ENCODE results near the gene SH3D21. TPM values are rescaled to one million over a fixed set of nuclear protein-coding genes. Genes with fewer than 3 reads are reported as not detected.

SH3D21 gene
- total RNA-seq, 2 experiments from 2014 or later: 18.9 to 19.3 TPM

GRCh38 chr1:36341626-36342320, 35.6 kb downstream of the SH3D21 start:
- CTCF ChIA-PET: interaction anchor here (0.6 to 3.2 kb wide), 14 partner anchors 9 to 192 kb away, joined by 3 to 35 read pairs (median 6); partner anchors contain the start of genes LSM10, STK40 and TRAPPC3
- Mint-ChIP-seq H3K9me3 (no peaks in the 10 kb centered on the region), H3K36me3 (ENCODE audit: low read depth) (peaks cover 31% of the 10 kb centered on the region), H3K27ac (no peak overlapping the region), H3K27me3 (no peaks in the 10 kb centered on the region), H3K4me1 (peaks cover 23% of the 10 kb centered on the region), H3K4me3 (no peak overlapping the region)
- POLR2A ChIA-PET: interaction anchor here (0.9 to 1.5 kb wide), 5 partner anchors 10 to 67 kb away, joined by 3 to 10 read pairs (median 3); no protein-coding TSS in a partner anchor
- DNase-seq: no peak

- Mint-ChIP-seq H3K4me1 (peaks cover 19% of the 10 kb centered on the region), H3K27ac (peak overlapping the region; percentile 41), H3K9me3 (no peaks in the 10 kb centered on the region), H3K4me3 (no peak overlapping the region), H3K27me3 (no peaks in the 10 kb centered on the region), H3K36me3 (ENCODE audit: low read depth) (peaks cover 38% of the 10 kb centered on the region)
- DNase-seq: peak; percentile 57
- ChIA-PET POLR2A (interaction anchor here (0.9 to 1.5 kb wide), 8 partner anchors 8 to 78 kb away, joined by 3 to 10 read pairs (median 3); no protein-coding TSS in a partner anchor), CTCF (interaction anchor here (0.6 to 3.2 kb wide), 15 partner anchors 8 to 193 kb away, joined by 3 to 35 read pairs (median 6); partner anchors contain the start of genes LSM10, STK40 and TRAPPC3)
Observed at GRCh38 chr1:36342426-36343185, 36.4 kb downstream of the SH3D21 start.

- peaks cover 48% of the 10 kb centered on the region for H3K36me3 Mint-ChIP-seq (ENCODE audit: low read depth)
- POLR2A ChIA-PET: interaction anchor here (1.1 to 1.4 kb wide), 2 partner anchors 7 to 16 kb away, joined by 3 to 4 read pairs; no protein-coding TSS in a partner anchor
Observed at GRCh38 chr1:36343651-36344394, 37.7 kb downstream of the SH3D21 start.

GRCh38 chr1:36344395-36344680, 38.2 kb downstream of the SH3D21 start:
- H3K4me3 Mint-ChIP-seq: no peak overlapping the region
- no peaks in the 10 kb centered on the region for H3K9me3 Mint-ChIP-seq
- ChIA-PET CTCF (interaction anchor here (3.2 kb wide), 1 partner anchor 24 kb away, joined by 35 read pairs; no protein-coding TSS in a partner anchor), POLR2A (no interaction called here)
- H3K36me3 Mint-ChIP-seq (ENCODE audit: low read depth): peaks cover 47% of the 10 kb centered on the region
- no peaks in the 10 kb centered on the region for H3K27me3 Mint-ChIP-seq
- DNase-seq: no peak
- no peak overlapping the region for H3K27ac Mint-ChIP-seq
- H3K4me1 Mint-ChIP-seq: peaks cover 3% of the 10 kb centered on the region

More at GRCh38 chr1:36343651-36344394, 37.7 kb downstream of the SH3D21 start:
- no peak for DNase-seq
- no peak overlapping the region for H3K27ac Mint-ChIP-seq
- CTCF ChIA-PET: interaction anchor here (0.7 to 3.2 kb wide), 7 partner anchors 9 to 79 kb away, joined by 3 to 35 read pairs (median 20); no protein-coding TSS in a partner anchor
- peaks cover 8% of the 10 kb centered on the region for H3K4me1 Mint-ChIP-seq
- no peak overlapping the region for H3K4me3 Mint-ChIP-seq
- no peaks in the 10 kb centered on the region for H3K27me3 Mint-ChIP-seq
- no peaks in the 10 kb centered on the region for H3K9me3 Mint-ChIP-seq

- no peak for DNase-seq
- no peak overlapping the region for H3K27ac Mint-ChIP-seq
- POLR2A ChIA-PET: interaction anchor here (1.3 kb wide), 1 partner anchor 52 kb away, joined by 3 read pairs; no protein-coding TSS in a partner anchor
- H3K36me3 Mint-ChIP-seq (ENCODE audit: low read depth): peaks cover 45% of the 10 kb centered on the region
- H3K4me1 Mint-ChIP-seq: peaks cover 4% of the 10 kb centered on the region
- H3K4me3 Mint-ChIP-seq: no peak overlapping the region
- H3K9me3 Mint-ChIP-seq: no peaks in the 10 kb centered on the region
- no peaks in the 10 kb centered on the region for H3K27me3 Mint-ChIP-seq
- CTCF ChIA-PET: interaction anchor here (1.9 kb wide), 1 partner anchor 23 kb away, joined by 5 read pairs; no protein-coding TSS in a partner anchor
Observed at GRCh38 chr1:36345353-36345752, 39.2 kb downstream of the SH3D21 start.

GRCh38 chr1:36346741-36347370, 40.7 kb downstream of the SH3D21 start:
- ChIA-PET CTCF (interaction anchor here (0.5 to 2.1 kb wide), 6 partner anchors 19 to 817 kb away, joined by 3 to 8 read pairs (median 4); no protein-coding TSS in a partner anchor), POLR2A (interaction anchor here (0.7 to 1.3 kb wide), 2 partner anchors 50 to 83 kb away, joined by 3 read pairs; no protein-coding TSS in a partner anchor)
- H3K4me1 Mint-ChIP-seq: peaks cover 19% of the 10 kb centered on the region
- no peaks in the 10 kb centered on the region for H3K27me3 Mint-ChIP-seq
- H3K9me3 Mint-ChIP-seq: no peaks in the 10 kb centered on the region
- no peak for DNase-seq
- no peak overlapping the region for H3K27ac Mint-ChIP-seq
- H3K36me3 Mint-ChIP-seq (ENCODE audit: low read depth): peaks cover 43% of the 10 kb centered on the region
- H3K4me3 Mint-ChIP-seq: no peak overlapping the region

- no peaks in the 10 kb centered on the region for H3K27me3 Mint-ChIP-seq
- no peak overlapping the region for H3K4me3 Mint-ChIP-seq
- H3K9me3 Mint-ChIP-seq: no peaks in the 10 kb centered on the region
- H3K27ac Mint-ChIP-seq: no peak overlapping the region
- H3K36me3 Mint-ChIP-seq (ENCODE audit: low read depth): peaks cover 52% of the 10 kb centered on the region
- ChIA-PET POLR2A (interaction anchor here (1.5 to 3.8 kb wide), 2 partner anchors 18 to 38 kb away, joined by 4 to 24 read pairs; no protein-coding TSS in a partner anchor), CTCF (interaction anchor here (1.4 to 1.8 kb wide), 2 partner anchors 20 kb away, joined by 4 read pairs; no protein-coding TSS in a partner anchor)
- peaks cover 27% of the 10 kb centered on the region for H3K4me1 Mint-ChIP-seq
- DNase-seq: no peak
Observed at GRCh38 chr1:36349241-36349671, 43.1 kb downstream of the SH3D21 start.

- Mint-ChIP-seq H3K9me3 (no peaks in the 10 kb centered on the region), H3K36me3 (ENCODE audit: low read depth) (peaks cover 52% of the 10 kb centered on the region), H3K27me3 (no peaks in the 10 kb centered on the region), H3K27ac (no peak overlapping the region), H3K4me3 (no peak overlapping the region), H3K4me1 (peaks cover 30% of the 10 kb centered on the region)
- POLR2A ChIA-PET: interaction anchor here (1.3 to 3.8 kb wide), 2 partner anchors 17 to 35 kb away, joined by 5 to 24 read pairs; partner anchors contain the start of gene STK40
- CTCF ChIA-PET: interaction anchor here (0.6 to 1.8 kb wide), 3 partner anchors 17 to 1138 kb away, joined by 4 to 6 read pairs (median 4); no protein-coding TSS in a partner anchor
- DNase-seq: no peak
Observed at GRCh38 chr1:36349839-36350238, 43.7 kb downstream of the SH3D21 start.

- Mint-ChIP-seq H3K4me1 (peaks cover 30% of the 10 kb centered on the region), H3K36me3 (ENCODE audit: low read depth) (peaks cover 53% of the 10 kb centered on the region), H3K9me3 (no peaks in the 10 kb centered on the region), H3K27ac (peak overlapping the region; percentile 63), H3K27me3 (no peaks in the 10 kb centered on the region), H3K4me3 (no peak overlapping the region)
- ChIA-PET POLR2A (interaction anchor here (0.7 to 3.8 kb wide), 8 partner anchors 8 to 47 kb away, joined by 3 to 24 read pairs (median 4); partner anchors contain the start of genes EVA1B, LSM10 and STK40), CTCF (interaction anchor here (0.6 to 1.8 kb wide), 9 partner anchors 9 to 1139 kb away, joined by 3 to 10 read pairs (median 4); partner anchors contain the start of gene SH3D21)
- DNase-seq: peak; percentile 48
Observed at GRCh38 chr1:36350659-36351226, 44.6 kb downstream of the SH3D21 start.

- no peaks in the 10 kb centered on the region for H3K9me3 Mint-ChIP-seq
- H3K4me3 Mint-ChIP-seq: no peak overlapping the region
- no peak for DNase-seq
- CTCF ChIA-PET: interaction anchor here (0.9 to 1.8 kb wide), 8 partner anchors 10 to 67 kb away, joined by 3 to 10 read pairs (median 4); partner anchors contain the start of gene SH3D21
- peaks cover 57% of the 10 kb centered on the region for H3K36me3 Mint-ChIP-seq (ENCODE audit: low read depth)
- POLR2A ChIA-PET: interaction anchor here (0.7 to 3.8 kb wide), 9 partner anchors 8 to 46 kb away, joined by 3 to 24 read pairs (median 3); partner anchors contain the start of genes EVA1B, LSM10 and STK40
- peak overlapping the region; percentile 63 for H3K27ac Mint-ChIP-seq
- H3K27me3 Mint-ChIP-seq: no peaks in the 10 kb centered on the region
- H3K4me1 Mint-ChIP-seq: peaks cover 30% of the 10 kb centered on the region
Observed at GRCh38 chr1:36351227-36351977, 45.2 kb downstream of the SH3D21 start.
